Measurements from ENCODE around the gene RHBDL3.
"Not testable (repeated sequence)": the region's sequence is repeated elsewhere in the genome, so short reads cannot be mapped to it uniquely, and the experiment has no call there.

RHBDL3 gene

GRCh38 chr17:32319548-32319905 lies 53.9 kb downstream of the RHBDL3 start:
- no peak overlapping the region for H3K4me2 ChIP-seq (ENCODE audit: low read depth, low read length, poor library complexity, severe bottlenecking)
- no peaks in the 10 kb centered on the region for H3K9me3 ChIP-seq (ENCODE audit: insufficient read depth, low read length)
- H2AFZ ChIP-seq (ENCODE audit: low read depth, low read length, severe bottlenecking): no peak overlapping the region
- no peaks in the 10 kb centered on the region for H3K79me2 ChIP-seq (ENCODE audit: insufficient read depth, low read length)
- no peak for TF ChIP-seq EZH2phosphoT487 (conservative IDR thresholded peaks at IDR 0.05; ENCODE audit: low read length)
- peak; percentile 84 for TF ChIP-seq CTCF (IDR thresholded peaks at IDR 0.05; ENCODE audit: insufficient read depth, low read length, poor library complexity, severe bottlenecking)
- H3K27ac ChIP-seq (ENCODE audit: low read depth, low read length): no peak overlapping the region
- no peak overlapping the region for H3K4me3 ChIP-seq (ENCODE audit: insufficient read depth, low read length, poor library complexity, severe bottlenecking)
- no peaks in the 10 kb centered on the region for H3K9me2 ChIP-seq (replicated peaks; ENCODE audit: insufficient read depth, low read length)
- H3F3A ChIP-seq (ENCODE audit: insufficient read depth): no peaks in the 10 kb centered on the region
- H3K36me3 ChIP-seq (ENCODE audit: low read length): no peaks in the 10 kb centered on the region
- H3K27me3 ChIP-seq (ENCODE audit: low read length): no peaks in the 10 kb centered on the region
- no peak overlapping the region for H3K9ac ChIP-seq (ENCODE audit: low read length)
- no peaks in the 10 kb centered on the region for H4K20me1 ChIP-seq (ENCODE audit: low read depth, low read length)

- H4K20me1 ChIP-seq (ENCODE audit: low read depth, low read length); H3K27me3 ChIP-seq (ENCODE audit: low read length); H3K27ac ChIP-seq (ENCODE audit: low read depth, low read length); H3K36me3 ChIP-seq (ENCODE audit: low read length); H3K4me3 ChIP-seq (ENCODE audit: insufficient read depth, low read length, poor library complexity, severe bottlenecking); H3K9ac ChIP-seq (ENCODE audit: low read length); H3K4me2 ChIP-seq (ENCODE audit: low read depth, low read length, poor library complexity, severe bottlenecking); H3K79me2 ChIP-seq (ENCODE audit: insufficient read depth, low read length); H3F3A ChIP-seq (ENCODE audit: insufficient read depth); H3K9me3 ChIP-seq (ENCODE audit: insufficient read depth, low read length); H2AFZ ChIP-seq (ENCODE audit: low read depth, low read length, severe bottlenecking); H3K9me2 ChIP-seq (replicated peaks; ENCODE audit: insufficient read depth, low read length): not testable (repeated sequence)
These were observed 54.4 kb downstream of the RHBDL3 start for GRCh38 chr17:32320080-32320479.

DNA sequence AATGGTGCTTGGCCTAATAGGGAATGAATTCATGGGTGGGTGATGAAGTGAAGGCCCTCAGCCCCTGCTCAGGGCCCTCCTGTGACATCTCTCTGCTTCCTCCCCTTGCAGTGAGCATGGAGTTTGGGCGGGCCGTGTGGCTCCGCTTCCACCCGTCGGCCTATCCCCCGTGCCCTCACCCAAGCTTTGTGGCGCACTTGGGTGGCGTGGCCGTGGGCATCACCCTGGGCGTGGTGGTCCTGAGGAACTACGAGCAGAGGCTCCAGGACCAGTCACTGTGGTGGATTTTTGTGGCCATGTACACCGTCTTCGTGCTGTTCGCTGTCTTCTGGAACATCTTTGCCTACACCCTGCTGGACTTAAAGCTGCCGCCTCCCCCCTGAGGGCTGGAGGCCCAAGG lies 55.2 kb downstream of the RHBDL3 start:
- Histone ChIP-seq H2AFZ (ENCODE audit: low read depth, low read length, severe bottlenecking) (no peak overlapping the region), H3K9me3 (ENCODE audit: insufficient read depth, low read length) (no peaks in the 10 kb centered on the region), H3K36me3 (ENCODE audit: low read length) (no peaks in the 10 kb centered on the region), H3K79me2 (ENCODE audit: insufficient read depth, low read length) (no peaks in the 10 kb centered on the region), H3K4me3 (ENCODE audit: insufficient read depth, low read length, poor library complexity, severe bottlenecking) (no peak overlapping the region), H4K20me1 (ENCODE audit: low read depth, low read length) (no peaks in the 10 kb centered on the region), H3K9ac (ENCODE audit: low read length) (no peak overlapping the region), H3K4me2 (ENCODE audit: low read depth, low read length, poor library complexity, severe bottlenecking) (no peak overlapping the region), H3K9me2 (replicated peaks; ENCODE audit: insufficient read depth, low read length) (no peaks in the 10 kb centered on the region), H3F3A (ENCODE audit: insufficient read depth) (no peaks in the 10 kb centered on the region), H3K27me3 (ENCODE audit: low read length) (no peaks in the 10 kb centered on the region), H3K27ac (ENCODE audit: low read depth, low read length) (no peak overlapping the region)
- no peak for TF ChIP-seq CTCF (IDR thresholded peaks at IDR 0.05; ENCODE audit: insufficient read depth, low read length, poor library complexity, severe bottlenecking)

GRCh38 chr17:32323046-32323445 lies 57.4 kb downstream of the RHBDL3 start:
- Histone ChIP-seq H3K36me3 (ENCODE audit: low read length) (no peaks in the 10 kb centered on the region), H3K9me2 (replicated peaks; ENCODE audit: insufficient read depth, low read length) (no peaks in the 10 kb centered on the region), H3K27ac (ENCODE audit: low read depth, low read length) (no peak overlapping the region), H3K27me3 (ENCODE audit: low read length) (no peaks in the 10 kb centered on the region), H3K4me3 (ENCODE audit: insufficient read depth, low read length, poor library complexity, severe bottlenecking) (no peak overlapping the region), H3F3A (ENCODE audit: insufficient read depth) (no peaks in the 10 kb centered on the region), H2AFZ (ENCODE audit: low read depth, low read length, severe bottlenecking) (no peak overlapping the region), H3K4me2 (ENCODE audit: low read depth, low read length, poor library complexity, severe bottlenecking) (no peak overlapping the region), H3K9ac (ENCODE audit: low read length) (no peak overlapping the region), H3K79me2 (ENCODE audit: insufficient read depth, low read length) (no peaks in the 10 kb centered on the region), H3K9me3 (ENCODE audit: insufficient read depth, low read length) (no peaks in the 10 kb centered on the region), H4K20me1 (ENCODE audit: low read depth, low read length) (no peaks in the 10 kb centered on the region)
- TF ChIP-seq EZH2phosphoT487 (conservative IDR thresholded peaks at IDR 0.05; ENCODE audit: low read length) (no peak), CTCF (IDR thresholded peaks at IDR 0.05; ENCODE audit: insufficient read depth, low read length, poor library complexity, severe bottlenecking) (no peak)

All from SU-DHL-6 (cell line).